HEK293 (cell line): ENCODE measurements around the gene RNASEH2B.

Source experiments
- CTCF ChIA-PET: fragments of 350-600 bp; formaldehyde crosslinking; extraction: SDS; loops from one replicate; lab custom pipeline; 2021; ENCODE audit warnings: antibody characterized with exemption; lab: Yijun Ruan, JAX
- POLR2A ChIA-PET: fragments of 300-600 bp; formaldehyde crosslinking; extraction: SDS; loops from one replicate; lab custom pipeline; 2020; ENCODE audit warnings: antibody characterized with exemption, inconsistent platforms; lab: Yijun Ruan, JAX
- H3K27ac ChIP-seq: fragments of 200-500 bp; sonication (Bioruptor generic); 2 replicates; pipeline ENCODE4 v1.5.1; 2014; ENCODE audit warnings: low read depth, low read length, control low read depth, inconsistent platforms; ENCODE audit errors: extremely low read depth
- H3K36me3 ChIP-seq, 2 experiments: fragments of 200-500 bp in 1 of 2; sonication (Bioruptor generic) in 1 of 2; 1 replicate in 1 of 2; 2 replicates in 1 of 2; pipeline ENCODE4 v1.5.1; 2014 to 2017; ENCODE audit warnings: inconsistent platforms in 2 of 2, low read length in 2 of 2; ENCODE audit not compliant: control insufficient read depth in 2 of 2, insufficient read depth in 1 of 2
- H3K4me1 ChIP-seq: fragments of 200-500 bp; sonication (Bioruptor generic); 2 replicates; pipeline ENCODE4 v1.5.1; 2014; ENCODE audit warnings: mild to moderate bottlenecking, low read length, inconsistent platforms; ENCODE audit not compliant: control insufficient read depth, insufficient read depth
- H3K4me3 ChIP-seq: 2 replicates; pipeline ENCODE4 v1.5.1; 2011; ENCODE audit warnings: low read depth, mild to moderate bottlenecking, control low read depth, low read length, moderate library complexity
- H3K9me3 ChIP-seq: fragments of 200-500 bp; sonication (Bioruptor generic); 2 replicates; pipeline ENCODE4 v1.5.1; 2014; ENCODE audit warnings: low read depth, low read length, inconsistent platforms; ENCODE audit not compliant: control insufficient read depth, insufficient read depth
- PRDM1 ChIP-seq: fragments of 450-650 bp; formaldehyde crosslinking; IDR thresholded peaks from 2 replicates; pipeline ENCODE4; 2016; ENCODE audit warnings: missing biosample characterization, missing genetic modification characterization
- PRDM2 ChIP-seq: fragments of 450-650 bp; formaldehyde crosslinking; IDR thresholded peaks from 2 replicates; pipeline ENCODE4 v1.5.1; 2016; ENCODE audit warnings: missing biosample characterization, missing genetic modification characterization, borderline replicate concordance
- ZBTB10 ChIP-seq: fragments of 450-650 bp; formaldehyde crosslinking; IDR thresholded peaks from 2 replicates; pipeline ENCODE4 v1.5.1; 2016; ENCODE audit warnings: missing biosample characterization, missing genetic modification characterization
- ZNF114 ChIP-seq: fragments of 450-650 bp; formaldehyde crosslinking; IDR thresholded peaks from 2 replicates; pipeline ENCODE4 v1.5.0; 2017; ENCODE audit warnings: missing biosample characterization, missing genetic modification characterization
- ZNF148 ChIP-seq: fragments of 450-650 bp; formaldehyde crosslinking; IDR thresholded peaks from 2 replicates; pipeline ENCODE4 v1.5.0; 2017; ENCODE audit warnings: missing biosample characterization, missing genetic modification characterization, borderline replicate concordance
- ZNF354C ChIP-seq: fragments of 450-650 bp; formaldehyde crosslinking; IDR thresholded peaks from 2 replicates; pipeline ENCODE4 v1.5.1; 2016; ENCODE audit warnings: missing biosample characterization, missing genetic modification characterization, low read depth, borderline replicate concordance
- ZNF624 ChIP-seq: fragments of 450-650 bp; formaldehyde crosslinking; IDR thresholded peaks from 2 replicates; pipeline ENCODE4 v1.5.1; 2017; ENCODE audit warnings: missing biosample characterization, missing genetic modification characterization

Gene RNASEH2B

GRCh38 chr13:50989476-50989875 is 79.9 kb downstream of the RNASEH2B start:
- CTCF ChIA-PET: interaction anchor here (0.6 kb wide), 1 partner anchor 10 kb away, joined by 4 read pairs; no protein-coding TSS in a partner anchor

More at GRCh38 chr13:50989476-50989875, 79.9 kb downstream of the RNASEH2B start:
- Histone ChIP-seq H3K4me3 (no peak overlapping the region), H3K9me3 (no peaks in the 10 kb centered on the region), H3K4me1 (peaks cover 5% of the 10 kb centered on the region; the same call in 1 of the 2 replicates), H3K36me3 (no peaks in the 10 kb centered on the region), H3K27ac (no peak overlapping the region)
- TF ChIP-seq PRDM2: no peak
- TF ChIP-seq ZNF624 (tag by site-specific recombination): no peak
- TF ChIP-seq ZBTB10 (tag by site-specific recombination): no peak
- no peak for TF ChIP-seq PRDM1 (tag by site-specific recombination)
- no peak for TF ChIP-seq ZNF354C (tag by site-specific recombination)
- TF ChIP-seq ZNF114: no peak
- TF ChIP-seq ZNF148: no peak
- POLR2A ChIA-PET: no interaction called here
